Hepatocyte (in vitro differentiated cells): ENCODE measurements around the gene TBR1. TPM values are rescaled to one million over a fixed set of nuclear protein-coding genes. Genes with fewer than 3 reads are reported as not detected.

Experiments
- polyA plus RNA-seq: library from polyadenylated mRNA; unstranded; fragments of >200 nt; fragmentation: Nextera tagmentation; extraction: Ambion mirVana; gene quantifications from 2 replicates; pipeline ENCODE4 v1.2.1, GENCODE V29; 2016
- small RNA-seq: library from RNA; depleted of rRNA; stranded (forward); fragments of <200 nt; gene quantifications from one replicate; pipeline ENCODE3, GENCODE V24; 2014
- total RNA-seq: library from RNA; depleted of rRNA; stranded (reverse); fragments of >200 nt; gene quantifications from 2 replicates; pipeline ENCODE4 v1.2.3, GENCODE V29; 2014

TBR1 gene
- total and polyA plus RNA-seq, 2 experiments from 2014 or later: not detected

Small RNA genes lying within 50 kb of the gene (small RNA-seq; reads per million reads assigned to genes)
- gene RNA5SP108: not detected

Other genes starting within 250 kb of the TBR1 start
- gene PSMD14, start 107.9 kb upstream of the TBR1 start, total RNA-seq: 66.6 and 71.0 TPM in 2 replicates
- gene PSMD14, start 107.9 kb upstream of the TBR1 start, polyA plus RNA-seq: 66.9 and 70.2 TPM in 2 replicates
- 0.24 TPM in 1 of 2 replicates, not detected in the other for gene SLC4A10, start 208.1 kb downstream of the TBR1 start, total RNA-seq
- gene SLC4A10, start 208.1 kb downstream of the TBR1 start, polyA plus RNA-seq: not detected in 2 replicates